ENCODE measurements around the gene ELOVL3.
"Not testable (repeated sequence)": the region's sequence is repeated elsewhere in the genome, so short reads cannot be mapped to it uniquely, and the experiment has no call there.

ELOVL3 gene, protein sequence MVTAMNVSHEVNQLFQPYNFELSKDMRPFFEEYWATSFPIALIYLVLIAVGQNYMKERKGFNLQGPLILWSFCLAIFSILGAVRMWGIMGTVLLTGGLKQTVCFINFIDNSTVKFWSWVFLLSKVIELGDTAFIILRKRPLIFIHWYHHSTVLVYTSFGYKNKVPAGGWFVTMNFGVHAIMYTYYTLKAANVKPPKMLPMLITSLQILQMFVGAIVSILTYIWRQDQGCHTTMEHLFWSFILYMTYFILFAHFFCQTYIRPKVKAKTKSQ

GRCh38 chr10:102225646-102226541, at the start of gene ELOVL3:
Gene ELOVL3 (plus strand): TSS chr10:102226299. CDS start chr10:102226549, 250 bp downstream.
- DNase-seq = peak; percentile 88

GRCh38 chr10:102184606-102185005, 41.5 kb upstream of the ELOVL3 start:
- DNase-seq = no peak

GRCh38 chr10:102185272-102185671, 40.8 kb upstream of the ELOVL3 start:
- no peak for DNase-seq

GRCh38 chr10:102185811-102186527, 40.1 kb upstream of the ELOVL3 start:
- no peak for DNase-seq

DNA sequence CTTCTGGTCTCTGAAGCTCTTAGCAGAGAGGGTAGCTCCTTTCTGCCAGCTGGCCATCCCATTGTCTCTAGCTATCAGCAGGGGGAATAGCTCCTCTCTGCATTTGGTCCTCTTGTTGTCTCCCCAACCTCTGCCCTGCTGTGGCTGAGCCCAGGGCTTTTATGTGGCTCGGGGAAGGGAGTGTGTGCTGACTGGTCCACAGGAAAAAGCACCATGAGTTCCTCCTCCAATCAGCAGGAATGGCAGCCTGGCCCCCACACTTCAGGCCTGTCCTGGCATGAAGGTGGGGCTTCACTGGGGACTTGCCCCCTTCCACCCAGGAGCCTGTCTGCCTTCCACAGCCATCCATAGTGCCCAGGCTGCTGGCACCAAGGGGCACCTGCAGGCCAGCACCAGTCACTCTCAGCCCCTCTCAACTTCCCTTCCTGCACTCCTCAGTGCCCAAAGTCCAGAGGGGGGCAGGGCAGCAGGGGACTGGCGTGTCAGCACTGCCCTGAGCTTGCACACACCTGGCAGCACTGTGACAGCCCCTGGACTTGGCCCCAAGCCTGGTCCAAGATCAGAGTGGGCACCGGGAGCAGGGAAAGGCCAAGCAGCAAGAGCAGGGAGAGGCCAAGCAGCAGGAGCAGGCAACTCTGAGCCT, 37.7 kb upstream of the ELOVL3 start:
- DNase-seq = no peak

DNA sequence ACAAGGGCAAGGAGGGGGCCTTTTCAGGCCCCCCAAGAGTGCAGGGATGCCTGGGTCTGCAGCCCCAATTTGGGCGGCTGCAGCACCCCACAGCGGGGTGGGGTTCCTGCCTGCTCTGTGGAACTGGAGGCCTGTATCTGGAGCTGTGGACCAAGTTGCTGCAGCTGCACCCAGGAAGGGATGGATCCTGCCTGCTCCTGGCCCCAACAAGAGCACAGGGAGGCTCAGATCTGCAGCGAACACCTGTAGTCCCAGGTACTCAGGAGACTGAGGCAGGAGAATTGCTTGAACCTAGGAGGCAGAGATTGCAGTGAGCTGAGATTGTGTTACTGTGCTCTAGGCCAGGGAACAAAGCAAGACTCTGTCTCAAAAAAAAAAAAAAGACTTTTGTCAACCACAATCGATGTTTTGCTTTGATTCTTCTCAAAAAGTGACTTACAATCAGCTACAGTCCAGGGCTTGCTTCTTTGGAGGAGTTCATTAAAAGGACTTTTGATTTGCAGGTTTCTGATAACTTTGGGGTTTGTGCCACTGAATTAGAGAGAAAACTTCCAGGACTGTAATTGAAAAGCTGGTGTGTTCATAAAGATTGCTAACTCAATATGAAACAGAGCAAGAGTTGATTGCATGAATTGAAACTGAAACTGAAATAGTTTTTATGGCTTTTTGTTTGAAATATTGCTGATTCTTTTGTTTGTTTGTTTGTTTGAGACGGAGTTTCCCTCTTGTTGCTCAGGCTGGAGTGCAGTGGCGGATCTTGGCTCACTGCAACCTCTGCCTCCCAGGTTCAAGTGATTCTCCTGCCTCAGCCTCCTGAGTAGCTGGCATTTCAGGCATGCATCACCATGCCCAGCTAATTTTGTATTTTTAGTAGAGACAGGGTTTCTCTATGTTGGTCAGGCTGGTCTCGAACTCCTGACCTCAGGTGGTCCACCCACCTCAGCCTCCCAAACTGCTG, 36.9 kb upstream of the ELOVL3 start:
- DNase-seq = peak; percentile 56

DNA sequence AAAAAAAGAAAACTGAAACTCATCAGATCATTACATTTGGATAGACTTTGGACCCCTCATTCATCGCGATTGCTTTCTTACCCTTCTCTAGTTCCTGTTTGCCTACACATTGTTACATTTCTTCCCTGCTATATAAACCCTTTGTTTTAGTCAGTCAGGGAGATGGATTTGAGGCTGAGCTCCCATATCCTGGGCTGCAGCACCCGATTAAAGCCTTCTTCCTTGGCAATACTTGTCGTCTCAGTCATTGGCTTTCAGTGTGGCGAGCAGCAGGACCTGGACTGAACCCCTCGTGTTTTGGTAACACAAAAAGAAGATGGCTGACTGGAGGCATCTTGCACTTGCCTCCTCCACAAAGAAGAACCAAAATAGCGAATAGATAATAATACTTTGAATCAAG, 34.1 kb upstream of the ELOVL3 start:
- no peak for DNase-seq

- DNase-seq = no peak
Observed at GRCh38 chr10:102195296-102195870, 30.7 kb upstream of the ELOVL3 start.

DNA sequence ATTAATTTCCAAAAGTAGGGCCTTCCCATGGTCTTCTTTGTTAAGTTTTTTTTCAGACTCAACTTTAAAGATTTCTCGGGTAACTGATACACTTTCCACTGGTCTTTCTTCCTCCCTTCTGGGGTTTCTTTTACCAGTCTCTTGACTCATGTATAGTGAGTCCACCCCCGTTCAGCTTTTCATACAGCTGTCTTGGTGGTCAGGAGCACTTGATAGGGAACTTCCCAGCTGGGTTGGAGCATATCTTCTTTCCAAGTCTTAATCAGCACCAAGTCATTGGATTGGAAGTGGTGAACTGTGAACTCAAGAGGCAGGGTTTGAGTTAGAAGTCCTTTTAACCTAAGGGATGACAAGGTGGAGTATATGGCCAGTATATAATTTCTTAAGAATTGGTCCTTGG, 29.2 kb upstream of the ELOVL3 start:
- no peak for DNase-seq

DNA sequence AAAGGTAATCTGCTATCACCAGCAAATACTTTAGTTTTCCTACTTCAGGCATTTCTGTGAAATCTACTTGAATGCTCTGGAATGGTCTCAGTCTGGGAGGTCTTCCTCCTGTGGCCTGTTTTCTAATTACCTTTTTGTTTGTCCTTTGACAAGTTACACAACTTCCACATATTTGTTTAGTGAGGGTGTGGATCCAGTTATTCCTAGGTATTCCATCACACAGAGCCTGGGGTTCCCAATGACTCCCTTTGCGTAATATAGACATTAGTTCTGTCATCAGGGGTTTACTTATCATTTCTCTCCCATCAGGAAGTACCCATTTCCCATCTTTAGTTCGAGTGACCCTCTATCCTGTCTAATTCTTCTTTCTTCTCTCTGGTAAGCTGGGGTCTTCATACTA, 28.1 kb upstream of the ELOVL3 start:
- no peak for DNase-seq

GRCh38 chr10:102200751-102201640, 25.1 kb upstream of the ELOVL3 start:
- no peak for DNase-seq

GRCh38 chr10:102202386-102202785, 23.7 kb upstream of the ELOVL3 start:
- DNase-seq = no peak

GRCh38 chr10:102208311-102209035, 17.6 kb upstream of the ELOVL3 start:
- no peak for DNase-seq

- no peak for DNase-seq
Observed at GRCh38 chr10:102211615-102212299, 14.3 kb upstream of the ELOVL3 start.

GRCh38 chr10:102213599-102213998, 12.5 kb upstream of the ELOVL3 start:
- DNase-seq = not testable (repeated sequence)

- DNase-seq = no peak
Observed at GRCh38 chr10:102219370-102219769, 6.7 kb upstream of the ELOVL3 start.

DNA sequence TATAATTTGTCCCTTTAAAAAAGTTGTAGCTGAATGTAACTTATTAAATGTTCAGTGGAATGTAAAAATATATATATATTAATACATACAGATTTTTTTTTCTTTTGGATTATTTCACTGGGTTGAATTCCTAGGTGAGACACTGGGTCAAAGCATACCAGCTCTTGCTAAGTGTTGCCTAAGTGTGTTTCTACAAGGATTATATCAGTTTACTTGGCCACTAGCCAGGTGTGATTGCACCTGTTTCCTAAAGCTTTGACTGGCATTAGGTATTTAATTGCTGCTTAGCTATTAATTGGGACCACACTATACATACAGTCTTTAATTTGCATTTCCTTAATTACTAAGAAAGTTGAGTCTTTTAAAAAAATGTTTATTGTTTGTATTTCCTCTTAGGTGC, 5.5 kb upstream of the ELOVL3 start:
- DNase-seq = no peak

GRCh38 chr10:102222797-102223196, 3.3 kb upstream of the ELOVL3 start:
- DNase-seq = no peak

GRCh38 chr10:102226542-102226870, 407 bp downstream of the ELOVL3 start:
- no peak for DNase-seq
